Tibial artery (tissue), 4 donors: ENCODE measurements around the gene DBET.
"Not testable (repeated sequence)": the region's sequence is repeated elsewhere in the genome, so short reads cannot be mapped to it uniquely, and the experiment has no call there.

Experiments used
- DNase-seq, 2 donors: peaks; one replicate each; pipeline ENCODE4 v3.0.0-alpha.2; 2019
- H3K27ac ChIP-seq, 2 donors: fragments of 200-600 bp; sonication (generic) in 1 of 2; 1 replicate in 1 of 2; 2 replicates in 1 of 2; pipeline ENCODE4 v1.5.1; 2018 to 2019; ENCODE audit warnings: mild to moderate bottlenecking in 1 of 2
- H3K27me3 ChIP-seq, 2 donors: fragments of 200-600 bp; sonication (generic) in 1 of 2; one replicate each; pipeline versions ENCODE4 v1.5.1 to v1.6.0; 2016 to 2019
- H3K36me3 ChIP-seq, 3 donors: fragments of 200-600 bp; sonication (generic) in 2 of 3; one replicate each; pipeline ENCODE4 v1.5.1; 2016 to 2019; ENCODE audit warnings: mild to moderate bottlenecking in 2 of 3
- H3K4me1 ChIP-seq, 4 donors: fragments of 200-600 bp; sonication (generic) in 2 of 4; 1 replicate in 3 of 4; 2 replicates in 1 of 4; pipeline ENCODE4 v1.5.1; 2016 to 2019
- H3K4me3 ChIP-seq, 2 donors: fragments of 200-600 bp; sonication (generic) in 1 of 2; 1 replicate in 1 of 2; 2 replicates in 1 of 2; pipeline ENCODE4 v1.5.1; 2018 to 2019; ENCODE audit warnings: mild to moderate bottlenecking in 2 of 2
- H3K9me3 ChIP-seq, 3 donors: fragments of 200-600 bp; sonication (generic) in 1 of 3; one replicate each; pipeline ENCODE4 v1.5.1; 2016 to 2019
- CTCF ChIP-seq, 2 experiments: fragments of 200-600 bp in 1 of 2; fragments of 450-650 bp in 1 of 2; IDR thresholded peaks; one replicate each; pipeline ENCODE4 v1.5.1; 2017 to 2019; ENCODE audit warnings: antibody characterized with exemption in 2 of 2, mild to moderate bottlenecking in 1 of 2, moderate library complexity in 1 of 2
- intact Hi-C: fragments of 100-400 bp; cut with DNase I; formaldehyde crosslinking; loops from one replicate; pipeline ENCODE4 v1.15.0; 2023; ENCODE audit warnings: low total_unique reads

The DBET gene

GRCh38 chr4:190064342-190064741, at the start of gene DBET:
Gene DBET (plus strand): TSS chr4:190064502.
- H3K27me3 ChIP-seq, H3K36me3 ChIP-seq, H3K4me1 ChIP-seq, H3K4me3 ChIP-seq, DNase-seq, H3K27ac ChIP-seq, H3K9me3 ChIP-seq, intact Hi-C loops: not testable (repeated sequence)

- peaks cover 0 to 68% of the 10 kb centered on the region in 2 donors for H3K27me3 ChIP-seq
- no peak overlapping the region for H3K27ac ChIP-seq
- DNase-seq = no peak
- no peaks in the 10 kb centered on the region for H3K9me3 ChIP-seq
- peaks cover 0 to 42% (median 34%) of the 10 kb centered on the region in 4 donors for H3K4me1 ChIP-seq
- intact Hi-C loops = no loop called here
- no peaks in the 10 kb centered on the region for H3K36me3 ChIP-seq
- no peak for TF ChIP-seq CTCF (IDR thresholded peaks at IDR 0.05)
- H3K4me3 ChIP-seq = peak overlapping the region in 1 of 2 donors; percentile 34
Observed at GRCh38 chr4:190014771-190015537, 49.3 kb upstream of the DBET start.

GRCh38 chr4:190015538-190016368, 48.5 kb upstream of the DBET start:
- no peak overlapping the region for H3K4me3 ChIP-seq
- no peak for TF ChIP-seq CTCF (IDR thresholded peaks at IDR 0.05)
- no peaks in the 10 kb centered on the region for H3K36me3 ChIP-seq
- H3K9me3 ChIP-seq = no peaks in the 10 kb centered on the region
- H3K27me3 ChIP-seq = peaks cover 0 to 73% of the 10 kb centered on the region in 2 donors
- H3K27ac ChIP-seq = no peak overlapping the region
- intact Hi-C loops = no loop called here
- H3K4me1 ChIP-seq = peaks cover 0 to 50% (median 40%) of the 10 kb centered on the region in 4 donors
- DNase-seq = no peak

GRCh38 chr4:190016369-190017289, 47.7 kb upstream of the DBET start:
- H3K4me3 ChIP-seq = no peak overlapping the region
- peaks cover 0 to 80% of the 10 kb centered on the region in 2 donors for H3K27me3 ChIP-seq
- no peak for TF ChIP-seq CTCF (IDR thresholded peaks at IDR 0.05)

GRCh38 chr4:190017357-190018200, 46.7 kb upstream of the DBET start:
- Histone ChIP-seq H3K27me3 (peaks cover 0 to 77% of the 10 kb centered on the region in 2 donors), H3K4me1 (peaks cover 0 to 58% (median 49%) of the 10 kb centered on the region in 4 donors)
- intact Hi-C loops = no loop called here

More at GRCh38 chr4:190016369-190017289, 47.7 kb upstream of the DBET start:
- H3K36me3 ChIP-seq = no peaks in the 10 kb centered on the region
- intact Hi-C loops = no loop called here
- H3K27ac ChIP-seq = no peak overlapping the region
- DNase-seq = no peak
- no peaks in the 10 kb centered on the region for H3K9me3 ChIP-seq
- peaks cover 0 to 57% (median 48%) of the 10 kb centered on the region in 4 donors for H3K4me1 ChIP-seq

More at GRCh38 chr4:190017357-190018200, 46.7 kb upstream of the DBET start:
- no peak for TF ChIP-seq CTCF (IDR thresholded peaks at IDR 0.05)
- Histone ChIP-seq H3K9me3 (no peaks in the 10 kb centered on the region), H3K27ac (no peak overlapping the region), H3K36me3 (no peaks in the 10 kb centered on the region), H3K4me3 (peak overlapping the region in 1 of 2 donors; percentile 4)
- DNase-seq = no peak
